ENCODE measurements around the gene BRWD1.

BRWD1 gene

GRCh38 chr21:39150877-39151276 lies 162.6 kb downstream of the BRWD1 start:
- DNase-seq (ENCODE audit: low read depth), result no peak
- no peak for TF ChIP-seq CTCF (IDR thresholded peaks at IDR 0.05; ENCODE audit: control insufficient read depth, insufficient read depth, low read depth, low read length, missing control alignments)
- H3K4me3 ChIP-seq (ENCODE audit: control insufficient read depth, low read depth, low read length), result no peak overlapping the region

- no peak for TF ChIP-seq CTCF (IDR thresholded peaks at IDR 0.05; ENCODE audit: control insufficient read depth, insufficient read depth, low read depth, low read length, missing control alignments)
- no peak overlapping the region for H3K4me3 ChIP-seq (ENCODE audit: control insufficient read depth, low read depth, low read length)
- DNase-seq (ENCODE audit: low read depth), result no peak
These were observed 163.1 kb downstream of the BRWD1 start for GRCh38 chr21:39150316-39150715.

GRCh38 chr21:39149882-39150281 lies 163.6 kb downstream of the BRWD1 start:
- no peak for DNase-seq (ENCODE audit: low read depth)
- H3K4me3 ChIP-seq (ENCODE audit: control insufficient read depth, low read depth, low read length), result no peak overlapping the region
- TF ChIP-seq CTCF (IDR thresholded peaks at IDR 0.05; ENCODE audit: control insufficient read depth, insufficient read depth, low read depth, low read length, missing control alignments), result no peak

GRCh38 chr21:39148975-39149374 lies 164.5 kb downstream of the BRWD1 start:
- DNase-seq (ENCODE audit: low read depth), result no peak
- H3K4me3 ChIP-seq (ENCODE audit: control insufficient read depth, low read depth, low read length), result no peak overlapping the region
- no peak for TF ChIP-seq CTCF (IDR thresholded peaks at IDR 0.05; ENCODE audit: control insufficient read depth, insufficient read depth, low read depth, low read length, missing control alignments)

- no peak for DNase-seq (ENCODE audit: low read depth)
These were observed 169.2 kb downstream of the BRWD1 start for GRCh38 chr21:39144191-39144590.

GRCh38 chr21:39142972-39143371 lies 170.5 kb downstream of the BRWD1 start:
- no peak for TF ChIP-seq CTCF (IDR thresholded peaks at IDR 0.05; ENCODE audit: control insufficient read depth, insufficient read depth, low read depth, low read length, missing control alignments)
- no peak overlapping the region for H3K4me3 ChIP-seq (ENCODE audit: control insufficient read depth, low read depth, low read length)
- no peak for DNase-seq (ENCODE audit: low read depth)

More at GRCh38 chr21:39144191-39144590, 169.2 kb downstream of the BRWD1 start:
- H3K4me3 ChIP-seq (ENCODE audit: control insufficient read depth, low read depth, low read length), result no peak overlapping the region
- no peak for TF ChIP-seq CTCF (IDR thresholded peaks at IDR 0.05; ENCODE audit: control insufficient read depth, insufficient read depth, low read depth, low read length, missing control alignments)

- H3K4me3 ChIP-seq (ENCODE audit: control insufficient read depth, low read depth, low read length), result no peak overlapping the region
- no peak for DNase-seq (ENCODE audit: low read depth)
- TF ChIP-seq CTCF (IDR thresholded peaks at IDR 0.05; ENCODE audit: control insufficient read depth, insufficient read depth, low read depth, low read length, missing control alignments), result no peak
These were observed 171.9 kb downstream of the BRWD1 start for GRCh38 chr21:39141502-39141901.
